Keratinocyte (primary cell): ENCODE data around the gene TSC22D4. TPM values are rescaled to one million over a fixed set of nuclear protein-coding genes. Genes with fewer than 3 reads are reported as not detected.
"Not testable (repeated sequence)": the region's sequence is repeated elsewhere in the genome, so short reads cannot be mapped to it uniquely, and the experiment has no call there.

ENCODE experiments used
- DNase-seq: peaks from one replicate; pipeline ENCODE4 v3.0.0-alpha.2; 2011; ENCODE audit warnings: low read depth, missing footprints, low spot score
- FAIRE-seq: peaks from 2 replicates; lab custom pipeline; 2011; peaks lifted over from hg19 to GRCh38; lab: Jason Lieb, UNC
- H2AFZ ChIP-seq: 2 replicates; pipeline ENCODE4 v1.6.0; 2012; ENCODE audit warnings: low read length, control low read depth, inconsistent platforms; ENCODE audit not compliant: control insufficient read depth
- H3K27ac ChIP-seq: 2 replicates; pipeline ENCODE4 v1.5.1; 2011; ENCODE audit warnings: low read length; ENCODE audit not compliant: control insufficient read depth, insufficient read depth
- H3K27me3 ChIP-seq: 3 replicates; pipeline ENCODE4 v1.6.0; 2011; ENCODE audit warnings: low read length; ENCODE audit not compliant: control insufficient read depth, insufficient read depth; ENCODE audit errors: extremely low read depth
- H3K36me3 ChIP-seq, 2 experiments: 2 replicates in 1 of 2; 3 replicates in 1 of 2; pipeline ENCODE4 v1.5.1; 2011; ENCODE audit warnings: low read length in 2 of 2, mild to moderate bottlenecking in 1 of 2; ENCODE audit not compliant: control insufficient read depth in 2 of 2, insufficient read depth in 2 of 2; ENCODE audit errors: extremely low read depth in 1 of 2
- H3K4me1 ChIP-seq: 3 replicates; pipeline ENCODE4 v1.5.1; 2011; ENCODE audit warnings: low read length; ENCODE audit not compliant: control insufficient read depth, insufficient read depth; ENCODE audit errors: extremely low read depth
- H3K4me2 ChIP-seq: 3 replicates; pipeline ENCODE4 v1.6.0; 2011; ENCODE audit warnings: low read depth, low read length; ENCODE audit not compliant: control insufficient read depth, insufficient read depth; ENCODE audit errors: extremely low read depth
- H3K4me3 ChIP-seq, 3 experiments: fragments of 200-600 bp in 1 of 3; sonication (generic) in 1 of 3; 2 replicates in 2 of 3; 3 replicates in 1 of 3; pipeline ENCODE4 v1.5.1; 2011 to 2016; ENCODE audit warnings: low read length in 3 of 3, mild to moderate bottlenecking in 3 of 3, control low read depth in 2 of 3, inconsistent platforms in 1 of 3, low read depth in 1 of 3, mixed read lengths in 1 of 3, mixed run types in 1 of 3, moderate library complexity in 1 of 3; ENCODE audit not compliant: control insufficient read depth in 2 of 3, insufficient read depth in 2 of 3; ENCODE audit errors: extremely low read depth in 1 of 3
- H3K79me2 ChIP-seq: 2 replicates; pipeline ENCODE4 v1.6.0; 2012; ENCODE audit warnings: low read length; ENCODE audit not compliant: control insufficient read depth, insufficient read depth
- H3K9ac ChIP-seq: 3 replicates; pipeline ENCODE4 v1.6.0; 2011; ENCODE audit warnings: low read length; ENCODE audit not compliant: control insufficient read depth, insufficient read depth; ENCODE audit errors: extremely low read depth
- H3K9me1 ChIP-seq: 3 replicates; pipeline ENCODE4 v1.6.0; 2011; ENCODE audit warnings: low read length; ENCODE audit not compliant: control insufficient read depth, insufficient read depth; ENCODE audit errors: extremely low read depth
- H3K9me3 ChIP-seq: 2 replicates; pipeline ENCODE4 v1.5.1; 2012; ENCODE audit warnings: low read depth, low read length; ENCODE audit not compliant: control insufficient read depth
- H4K20me1 ChIP-seq: 3 replicates; pipeline ENCODE4 v1.6.0; 2011; ENCODE audit warnings: low read length; ENCODE audit not compliant: control insufficient read depth, insufficient read depth; ENCODE audit errors: extremely low read depth
- EZH2 ChIP-seq: IDR thresholded peaks from one replicate; pipeline ENCODE4 v1.6.1; 2012; ENCODE audit warnings: inconsistent platforms, mild to moderate bottlenecking, low read length, moderate library complexity
- dilution Hi-C: fragments of 300-500 bp; cut with MboI; formaldehyde crosslinking; loops from one replicate; pipeline ENCODE4 v1.7.0; 2020; ENCODE audit warnings: low sequenced_read_pairs; ENCODE audit not compliant: extremely low pct_ligation_motif_present
- polyA plus RNA-seq, 5 experiments: library from polyadenylated mRNA; depleted of rRNA in 3 of 5; stranded (reverse) in 3 of 5; stranded (forward) in 1 of 5; unstranded in 1 of 5; fragments of >200 nt; gene quantifications; 1 replicate in 1 of 5; 2 replicates in 3 of 5; 3 replicates in 1 of 5; pipeline versions ENCODE4 v1.2.1 to v1.2.3, GENCODE V29; 2011 to 2012; ENCODE audit warnings: missing spikeins in 2 of 5, low read depth in 1 of 5, low replicate concordance in 1 of 5
- TF ChIP-seq, protein P1 (sequence below), 3 experiments: IDR thresholded peaks in 1 of 3; conservative IDR thresholded peaks in 1 of 3; optimal IDR thresholded peaks in 1 of 3; 2 replicates in 2 of 3; 3 replicates in 1 of 3; pipeline versions ENCODE3 to v1.5.1; 2011; ENCODE audit warnings: low read length in 3 of 3, mild to moderate bottlenecking in 3 of 3, moderate library complexity in 2 of 3, control low read depth in 1 of 3, inconsistent platforms in 1 of 3; ENCODE audit not compliant: insufficient read depth in 2 of 3; ENCODE audit errors: extremely low read depth in 1 of 3

TSC22D4 gene
- polyA plus RNA-seq, 1 donor (not counting 4 experiments of a cell fraction or from before 2014, with no cell fraction given), result 8.4 TPM

DNA sequence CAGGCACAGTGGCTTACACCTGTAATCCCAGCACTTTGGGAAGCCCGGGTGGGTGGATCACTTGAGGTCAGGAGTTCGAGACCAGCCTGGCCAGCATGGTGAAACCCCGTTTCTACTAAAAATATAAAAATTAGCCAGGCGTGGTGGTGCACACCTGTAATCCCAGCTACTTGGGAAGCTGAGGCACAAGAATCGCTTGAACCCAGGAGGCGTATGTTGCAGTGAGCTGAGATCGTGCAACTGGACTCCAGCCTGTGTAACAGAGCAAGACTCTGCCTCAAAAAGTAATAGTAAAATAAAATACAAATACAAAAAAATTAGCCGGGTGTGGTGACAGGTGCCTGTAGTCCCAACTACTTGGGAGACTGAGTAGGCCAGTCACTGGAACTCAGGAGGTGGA is 40.3 kb downstream of the TSC22D4 start:
- H2AFZ ChIP-seq, H3K4me2 ChIP-seq, H3K4me3 ChIP-seq, H3K27ac ChIP-seq, H4K20me1 ChIP-seq, DNase-seq, H3K27me3 ChIP-seq, H3K9me1 ChIP-seq, dilution Hi-C loops, FAIRE-seq, H3K4me1 ChIP-seq, H3K9me3 ChIP-seq, H3K9ac ChIP-seq: not testable (repeated sequence)
- Histone ChIP-seq H3K36me3 (peaks cover 5 to 15% of the 10 kb centered on the region in 2 experiments), H3K79me2 (peaks cover 19% of the 10 kb centered on the region)

DNA sequence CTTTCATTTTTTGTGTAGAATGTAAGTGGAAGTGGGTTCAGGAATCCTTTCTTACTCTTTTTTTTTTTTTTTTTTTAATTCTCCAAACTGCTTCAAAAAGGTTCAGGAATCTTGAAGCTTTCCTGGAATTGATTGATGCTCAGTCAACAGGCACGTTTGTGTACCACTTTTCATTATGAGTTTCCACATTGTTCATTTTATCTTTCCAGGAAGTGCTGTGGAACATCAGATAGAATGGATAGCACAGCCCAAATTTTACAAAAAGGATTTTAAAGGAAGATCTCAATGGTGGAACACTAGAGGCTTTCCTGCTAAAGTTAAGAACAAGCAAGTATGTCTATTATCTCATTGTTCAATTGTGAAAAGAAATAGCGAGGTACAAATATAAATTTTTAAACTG is 40.8 kb downstream of the TSC22D4 start:
- H3K79me2 ChIP-seq, result peaks cover 24% of the 10 kb centered on the region
- H3K36me3 ChIP-seq, result peaks cover 7 to 21% of the 10 kb centered on the region in 2 experiments
- FAIRE-seq (no peak), DNase-seq (no peak)
- no peak overlapping the region for H3K27ac ChIP-seq
- no peak overlapping the region for H2AFZ ChIP-seq
- no peak overlapping the region for H3K4me3 ChIP-seq
- no peak overlapping the region for H3K9ac ChIP-seq
- H3K9me1 ChIP-seq, result no peaks in the 10 kb centered on the region
- H3K27me3 ChIP-seq, result no peaks in the 10 kb centered on the region
- H3K4me1 ChIP-seq, result peaks cover 6% of the 10 kb centered on the region
- no peak overlapping the region for H3K4me2 ChIP-seq
- no peak for TF ChIP-seq EZH2
- TF ChIP-seq, protein P1, sequence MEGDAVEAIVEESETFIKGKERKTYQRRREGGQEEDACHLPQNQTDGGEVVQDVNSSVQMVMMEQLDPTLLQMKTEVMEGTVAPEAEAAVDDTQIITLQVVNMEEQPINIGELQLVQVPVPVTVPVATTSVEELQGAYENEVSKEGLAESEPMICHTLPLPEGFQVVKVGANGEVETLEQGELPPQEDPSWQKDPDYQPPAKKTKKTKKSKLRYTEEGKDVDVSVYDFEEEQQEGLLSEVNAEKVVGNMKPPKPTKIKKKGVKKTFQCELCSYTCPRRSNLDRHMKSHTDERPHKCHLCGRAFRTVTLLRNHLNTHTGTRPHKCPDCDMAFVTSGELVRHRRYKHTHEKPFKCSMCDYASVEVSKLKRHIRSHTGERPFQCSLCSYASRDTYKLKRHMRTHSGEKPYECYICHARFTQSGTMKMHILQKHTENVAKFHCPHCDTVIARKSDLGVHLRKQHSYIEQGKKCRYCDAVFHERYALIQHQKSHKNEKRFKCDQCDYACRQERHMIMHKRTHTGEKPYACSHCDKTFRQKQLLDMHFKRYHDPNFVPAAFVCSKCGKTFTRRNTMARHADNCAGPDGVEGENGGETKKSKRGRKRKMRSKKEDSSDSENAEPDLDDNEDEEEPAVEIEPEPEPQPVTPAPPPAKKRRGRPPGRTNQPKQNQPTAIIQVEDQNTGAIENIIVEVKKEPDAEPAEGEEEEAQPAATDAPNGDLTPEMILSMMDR (optimal IDR thresholded peaks at IDR 0.05 in 1 of 3, IDR thresholded peaks at IDR 0.05 in 1 of 3, conservative IDR thresholded peaks at IDR 0.05 in 1 of 3; ENCODE audit: extremely low read depth in 1 of 3, insufficient read depth in 2 of 3, low read length in 3 of 3), result no peak
- no peaks in the 10 kb centered on the region for H3K9me3 ChIP-seq
- H4K20me1 ChIP-seq, result no peaks in the 10 kb centered on the region
- dilution Hi-C loops, result no loop called here
